ENCODE data around the gene BMPER. TPM values are rescaled to one million over a fixed set of nuclear protein-coding genes. Genes with fewer than 3 reads are reported as not detected.

Gene BMPER
- under 0.01 and 0.35 TPM in 2 replicates for total RNA-seq

DNA sequence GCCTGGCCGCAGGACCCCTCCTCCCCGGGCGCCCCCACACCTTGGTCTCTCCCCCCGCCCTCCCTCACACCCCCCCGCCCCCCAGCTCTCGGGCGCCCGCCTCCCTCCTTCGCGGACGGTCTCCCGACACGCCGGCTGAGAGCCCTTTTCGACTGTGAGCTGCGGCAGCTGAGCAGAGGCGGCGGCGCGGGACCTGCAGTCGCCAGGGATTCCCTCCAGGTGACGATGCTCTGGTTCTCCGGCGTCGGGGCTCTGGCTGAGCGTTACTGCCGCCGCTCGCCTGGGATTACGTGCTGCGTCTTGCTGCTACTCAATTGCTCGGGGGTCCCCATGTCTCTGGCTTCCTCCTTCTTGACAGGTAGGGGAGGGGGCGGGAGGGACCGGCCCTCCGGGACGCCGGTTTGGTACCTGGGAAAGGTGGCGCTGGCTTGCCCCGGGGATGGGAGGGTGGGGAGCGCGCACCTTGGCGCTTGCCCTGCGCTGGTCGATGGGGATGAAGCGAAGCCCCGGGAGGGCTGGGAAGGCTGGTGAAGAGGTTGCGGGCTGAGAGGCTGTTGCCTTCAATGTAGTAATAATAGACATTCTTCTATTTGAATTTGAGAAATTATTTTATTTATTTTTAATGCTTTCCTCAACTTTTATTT is at the start of gene BMPER:
Gene BMPER (plus strand): TSS at position 151 of the 644 bp plus-strand sequence. CDS start 75 bp downstream, at position 226.

